Measurements from ENCODE around the gene FZD4. TPM values are rescaled to one million over a fixed set of nuclear protein-coding genes. Genes with fewer than 3 reads are reported as not detected.
"Not testable (repeated sequence)": the region's sequence is repeated elsewhere in the genome, so short reads cannot be mapped to it uniquely, and the experiment has no call there.

Gene FZD4
- 10 to 100 TPM; 14.0 to 30.7 (median 23.3) TPM for total RNA-seq
- polyA plus RNA-seq = 10 to 100 TPM; 15.0 to 53.5 TPM
- long read RNA-seq, donor 1, partial matches to known transcripts = 0 of 7 reads
- long read RNA-seq, donor 1, other reads (novel, unspliced or antisense) = 7 of 7 reads
- long read RNA-seq, donor 2, full-length matches to known transcripts = 6 of 6 reads
- long read RNA-seq, donor 2, partial matches to known transcripts = 0 of 6 reads
- long read RNA-seq, donor 2, other reads (novel, unspliced or antisense) = 0 of 6 reads
- long read RNA-seq, donor 3, full-length matches to known transcripts = 9 of 21 reads
- long read RNA-seq, donor 3, partial matches to known transcripts = 0 of 21 reads
- long read RNA-seq, donor 3, other reads (novel, unspliced or antisense) = 12 of 21 reads

DNA sequence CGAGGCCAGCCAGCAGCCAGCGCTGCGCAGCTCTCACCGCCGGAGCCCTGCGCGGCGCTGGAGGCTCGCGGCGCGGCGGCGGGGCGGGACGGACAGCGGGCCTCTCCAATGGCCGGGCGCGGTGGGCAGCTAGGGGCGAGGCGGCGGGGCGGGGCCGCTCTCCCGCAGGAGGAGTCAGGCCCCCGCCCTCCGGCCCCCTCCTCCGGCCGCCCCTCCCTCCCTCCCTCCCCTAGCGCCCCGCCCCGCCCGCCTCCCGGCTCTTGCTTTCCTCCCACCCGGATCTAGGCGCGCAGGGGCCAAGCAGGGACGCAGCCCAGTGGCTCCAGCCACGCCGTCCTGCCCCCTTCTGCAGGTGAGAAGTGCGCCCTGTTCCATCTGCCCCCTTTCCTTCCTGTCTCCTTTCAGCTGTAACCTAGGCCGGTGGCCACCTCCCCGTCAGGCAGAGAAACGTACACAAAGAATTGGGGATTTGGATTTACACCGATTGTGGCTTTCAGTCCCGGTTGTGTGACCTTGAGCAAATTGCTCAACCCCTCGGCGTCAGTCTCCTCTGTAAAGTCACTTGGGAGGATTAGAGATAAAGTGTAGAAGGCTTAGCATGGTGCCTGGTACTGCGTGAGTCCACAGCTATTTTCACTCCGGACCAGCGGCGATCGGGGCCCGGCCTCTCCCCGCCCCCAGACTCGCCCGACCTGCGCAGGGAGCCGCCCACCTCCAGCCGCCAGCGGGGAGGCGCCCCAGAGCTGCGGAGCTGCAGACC, at the start of gene FZD4:
Gene FZD4, minus strand, starts transcription at position 35 of the 760 bp plus-strand sequence. CDS start 310 bp downstream, outside the sequence.
- H3K36me3 ChIP-seq = no peaks in the 10 kb centered on the region
- peak within 1 kb of the TSS; percentile 64 to 91 for H3K27ac ChIP-seq
- no peaks in the 10 kb centered on the region for H3K9me3 ChIP-seq
- no peaks in the 10 kb centered on the region for H3K27me3 ChIP-seq
- H3K4me3 ChIP-seq = peak within 1 kb of the TSS; percentile 99
- peaks cover 11% of the 10 kb centered on the region for H3K4me1 ChIP-seq (ENCODE audit: insufficient read depth)
- TF ChIP-seq EP300 (IDR thresholded peaks at IDR 0.05) = no peak
- TF ChIP-seq, protein P1, sequence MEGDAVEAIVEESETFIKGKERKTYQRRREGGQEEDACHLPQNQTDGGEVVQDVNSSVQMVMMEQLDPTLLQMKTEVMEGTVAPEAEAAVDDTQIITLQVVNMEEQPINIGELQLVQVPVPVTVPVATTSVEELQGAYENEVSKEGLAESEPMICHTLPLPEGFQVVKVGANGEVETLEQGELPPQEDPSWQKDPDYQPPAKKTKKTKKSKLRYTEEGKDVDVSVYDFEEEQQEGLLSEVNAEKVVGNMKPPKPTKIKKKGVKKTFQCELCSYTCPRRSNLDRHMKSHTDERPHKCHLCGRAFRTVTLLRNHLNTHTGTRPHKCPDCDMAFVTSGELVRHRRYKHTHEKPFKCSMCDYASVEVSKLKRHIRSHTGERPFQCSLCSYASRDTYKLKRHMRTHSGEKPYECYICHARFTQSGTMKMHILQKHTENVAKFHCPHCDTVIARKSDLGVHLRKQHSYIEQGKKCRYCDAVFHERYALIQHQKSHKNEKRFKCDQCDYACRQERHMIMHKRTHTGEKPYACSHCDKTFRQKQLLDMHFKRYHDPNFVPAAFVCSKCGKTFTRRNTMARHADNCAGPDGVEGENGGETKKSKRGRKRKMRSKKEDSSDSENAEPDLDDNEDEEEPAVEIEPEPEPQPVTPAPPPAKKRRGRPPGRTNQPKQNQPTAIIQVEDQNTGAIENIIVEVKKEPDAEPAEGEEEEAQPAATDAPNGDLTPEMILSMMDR (IDR thresholded peaks at IDR 0.05) = peak in 2 of 3 donors; percentile 18 to 32
- TF ChIP-seq POLR2A (IDR thresholded peaks at IDR 0.05) = peak; percentile 79
- intact Hi-C loops (cut with DNase I) = loop anchor here in 1 of 4 donors (10.0 kb wide), 1 partner anchor 79 kb away; the partner anchor contains the start of gene TMEM135
- 1% methylated on average over 26 to 59 of the region's 64 CpGs for WGBS, 3 donors
- peak; percentile 92 to 96 (median 93) for DNase-seq

DNA sequence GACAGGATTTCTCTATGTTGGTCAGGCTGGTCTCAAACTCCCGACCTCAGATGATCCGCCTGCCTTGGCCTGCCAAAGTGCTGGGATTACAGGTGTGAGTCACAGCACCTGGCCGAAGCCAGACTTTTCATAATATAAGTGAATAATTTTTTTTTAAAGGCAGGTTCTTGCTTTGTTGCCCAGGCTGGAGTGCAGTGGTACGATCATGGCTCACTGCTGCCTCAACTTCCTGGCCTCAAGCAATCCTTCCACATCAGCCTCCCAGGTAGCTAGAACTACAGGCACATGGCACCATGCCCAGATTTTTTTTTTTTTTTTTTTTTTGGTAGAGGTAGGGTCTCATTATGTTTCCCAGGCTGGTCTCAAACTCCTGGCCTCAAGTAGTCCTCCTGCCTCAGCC, 49.1 kb upstream of the FZD4 start:
- intact Hi-C loops (cut with DNase I); H3K27me3 ChIP-seq; DNase-seq; H3K9me3 ChIP-seq; H3K27ac ChIP-seq; H3K4me3 ChIP-seq; H3K36me3 ChIP-seq: not testable (repeated sequence)
- WGBS, 3 donors = 94 to 98% (median 95%) methylated on average over 4 of the region's 4 CpGs
- peaks cover 12% of the 10 kb centered on the region for H3K4me1 ChIP-seq (ENCODE audit: insufficient read depth)

- TF ChIP-seq, protein P1 (IDR thresholded peaks at IDR 0.05) = no peak
- TF ChIP-seq POLR2A (IDR thresholded peaks at IDR 0.05) (no peak), EP300 (IDR thresholded peaks at IDR 0.05) (no peak)
- no peak overlapping the region for H3K27ac ChIP-seq
- H3K36me3 ChIP-seq = no peaks in the 10 kb centered on the region
- no peak for DNase-seq
- peaks cover 8% of the 10 kb centered on the region for H3K4me1 ChIP-seq (ENCODE audit: insufficient read depth)
- 91 to 95% (median 91%) methylated on average over 1 of the region's 1 CpG for WGBS, 3 donors
- no peaks in the 10 kb centered on the region for H3K9me3 ChIP-seq
- H3K4me3 ChIP-seq = no peak overlapping the region
- no peaks in the 10 kb centered on the region for H3K27me3 ChIP-seq
- intact Hi-C loops (cut with DNase I) = no loop called here
Measured at GRCh38 chr11:87002918-87003317, 47.7 kb upstream of the FZD4 start.

DNA sequence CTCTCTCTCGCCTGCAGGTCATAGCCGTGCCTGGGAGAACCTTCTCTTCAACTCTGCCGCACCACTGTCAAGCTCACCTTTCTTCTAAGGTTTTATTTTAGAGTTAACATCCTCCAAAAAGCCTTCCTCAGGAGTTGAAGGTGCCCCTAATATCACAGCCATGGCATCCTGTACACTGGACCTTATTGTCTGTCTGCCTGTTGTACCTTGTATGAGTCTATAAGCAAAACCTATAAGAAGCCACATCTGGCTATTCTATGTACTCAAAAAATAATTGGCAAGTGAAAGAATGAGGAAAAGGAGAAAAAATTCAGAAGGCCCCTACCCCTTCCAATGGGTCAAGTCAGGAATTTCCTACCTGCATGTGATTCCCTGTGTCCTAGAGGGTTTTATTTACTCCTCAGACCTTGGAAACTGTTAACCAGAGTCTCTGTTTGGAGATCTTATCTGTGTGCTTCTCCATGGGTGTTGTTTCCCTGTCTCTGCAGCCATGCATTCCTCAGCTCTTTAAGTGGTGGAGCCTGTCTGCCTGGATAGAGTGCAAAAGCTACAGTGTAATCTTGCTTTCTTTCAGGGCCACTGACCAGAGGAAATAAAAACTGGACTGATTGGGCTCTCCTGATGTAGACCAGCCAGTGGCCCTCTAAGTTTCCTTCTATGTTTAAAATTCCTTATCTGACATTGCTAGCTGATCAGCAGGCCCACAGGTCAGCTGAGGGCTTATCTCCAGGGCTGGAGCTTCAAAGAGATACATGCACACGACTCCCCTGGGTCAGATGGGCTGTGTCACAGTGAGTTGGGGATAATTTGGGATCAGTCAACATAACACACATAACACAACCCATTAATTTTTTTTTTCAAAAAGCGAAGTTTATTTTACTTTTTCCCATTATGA, 44.9 kb upstream of the FZD4 start:
- no peaks in the 10 kb centered on the region for H3K9me3 ChIP-seq
- H3K4me1 ChIP-seq (ENCODE audit: insufficient read depth) = peaks cover 4% of the 10 kb centered on the region
- DNase-seq = no peak
- H3K4me3 ChIP-seq = no peak overlapping the region
- H3K27ac ChIP-seq = no peak overlapping the region
- intact Hi-C loops (cut with DNase I) = no loop called here
- no peaks in the 10 kb centered on the region for H3K27me3 ChIP-seq
- WGBS, 3 donors = 56 to 62% (median 61%) methylated on average over 5 of the region's 5 CpGs
- no peak for TF ChIP-seq POLR2A (IDR thresholded peaks at IDR 0.05)
- no peak for TF ChIP-seq EP300 (IDR thresholded peaks at IDR 0.05)
- TF ChIP-seq, protein P1 (IDR thresholded peaks at IDR 0.05) = no peak
- H3K36me3 ChIP-seq = no peaks in the 10 kb centered on the region

Measured in ovary (tissue), 10 donors.